OCI-LY3 (cell line): Measurements from ENCODE around the gene SLC36A2.

Experiments
- EZH2phosphoT487 ChIP-seq: fragments of 200-600 bp; shearing (Covaris generic); IDR thresholded peaks from 2 replicates; pipeline ENCODE4 v1.6.1; 2018; ENCODE audit warnings: antibody characterized with exemption, mixed run types, low read depth
- TF ChIP-seq, protein P1 (sequence below): fragments of 200-600, 300-600 bp; sonication (generic); IDR thresholded peaks from 2 replicates; pipeline ENCODE4 v1.5.1; 2014; ENCODE audit warnings: antibody characterized with exemption, low read length, low read depth

- TF ChIP-seq, protein P1, sequence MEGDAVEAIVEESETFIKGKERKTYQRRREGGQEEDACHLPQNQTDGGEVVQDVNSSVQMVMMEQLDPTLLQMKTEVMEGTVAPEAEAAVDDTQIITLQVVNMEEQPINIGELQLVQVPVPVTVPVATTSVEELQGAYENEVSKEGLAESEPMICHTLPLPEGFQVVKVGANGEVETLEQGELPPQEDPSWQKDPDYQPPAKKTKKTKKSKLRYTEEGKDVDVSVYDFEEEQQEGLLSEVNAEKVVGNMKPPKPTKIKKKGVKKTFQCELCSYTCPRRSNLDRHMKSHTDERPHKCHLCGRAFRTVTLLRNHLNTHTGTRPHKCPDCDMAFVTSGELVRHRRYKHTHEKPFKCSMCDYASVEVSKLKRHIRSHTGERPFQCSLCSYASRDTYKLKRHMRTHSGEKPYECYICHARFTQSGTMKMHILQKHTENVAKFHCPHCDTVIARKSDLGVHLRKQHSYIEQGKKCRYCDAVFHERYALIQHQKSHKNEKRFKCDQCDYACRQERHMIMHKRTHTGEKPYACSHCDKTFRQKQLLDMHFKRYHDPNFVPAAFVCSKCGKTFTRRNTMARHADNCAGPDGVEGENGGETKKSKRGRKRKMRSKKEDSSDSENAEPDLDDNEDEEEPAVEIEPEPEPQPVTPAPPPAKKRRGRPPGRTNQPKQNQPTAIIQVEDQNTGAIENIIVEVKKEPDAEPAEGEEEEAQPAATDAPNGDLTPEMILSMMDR = no peak
- TF ChIP-seq EZH2phosphoT487 = no peak
Observed at GRCh38 chr5:151347369-151347768, at the start of gene SLC36A2.
